Inflammatory macrophage treated with lipopolysaccharide for 1 hour (primary cell): ENCODE results near the gene SLC26A2.
A peak's percentile ranks its signal among the peaks of the same experiment; 100 is the strongest.

ENCODE experiments used
- DNase-seq, 2 donors: peaks; one replicate each; pipeline ENCODE4 v3.0.0-alpha.2; 2020 to 2022

The SLC26A2 gene

DNA sequence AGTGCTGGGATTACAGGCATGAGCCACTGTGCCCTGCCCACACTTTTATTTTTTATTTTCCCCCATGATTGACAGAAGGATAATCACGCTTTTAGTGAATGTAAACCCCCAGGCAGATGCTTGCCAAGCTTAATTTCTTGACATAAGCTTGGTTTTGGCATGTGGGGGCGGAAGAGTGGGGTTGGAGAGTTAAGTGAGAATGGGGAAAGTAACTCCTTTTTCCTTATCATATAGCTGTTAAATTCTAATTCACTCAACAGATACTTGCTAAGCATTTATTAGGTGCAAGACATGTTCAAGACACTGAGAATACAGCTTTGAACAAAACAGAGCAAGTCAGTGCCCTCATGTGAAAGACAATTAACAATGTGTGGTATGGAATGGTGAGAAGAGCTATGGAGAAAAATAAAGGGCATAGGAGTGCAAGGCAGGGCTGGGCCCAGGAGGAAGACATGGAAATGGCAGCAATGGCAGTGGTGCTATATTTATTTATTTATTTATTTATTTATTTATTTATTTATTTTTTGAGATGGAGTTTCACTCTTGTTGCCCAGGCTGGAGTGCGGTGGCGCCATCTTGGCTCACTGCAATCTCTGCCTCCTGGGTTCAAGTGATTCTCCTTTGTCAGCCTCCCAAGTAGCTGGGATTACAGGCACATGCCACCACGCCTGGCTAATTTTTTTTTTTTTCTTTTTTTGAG, 2.2 kb downstream of the SLC26A2 start:
- no peak for DNase-seq

DNA sequence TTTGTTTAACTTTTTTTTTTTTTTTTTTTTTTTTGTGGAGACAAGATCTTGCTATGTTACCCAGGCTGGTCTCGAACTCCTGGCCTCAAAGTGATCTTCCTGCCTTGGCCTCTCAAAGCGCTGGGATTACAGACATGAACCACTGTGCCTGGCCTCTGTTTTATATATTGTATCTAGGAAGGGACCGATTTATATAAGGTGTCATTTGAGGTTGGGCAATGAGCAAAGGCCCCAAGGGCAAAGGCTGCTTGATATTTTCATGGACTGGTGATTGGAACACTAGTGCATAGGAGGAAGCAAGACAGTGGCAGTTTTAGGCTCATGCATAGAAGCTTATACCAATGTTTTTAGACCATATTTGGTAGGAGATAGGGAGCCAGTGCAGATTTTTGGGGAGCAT, 3.2 kb downstream of the SLC26A2 start:
- no peak for DNase-seq

DNA sequence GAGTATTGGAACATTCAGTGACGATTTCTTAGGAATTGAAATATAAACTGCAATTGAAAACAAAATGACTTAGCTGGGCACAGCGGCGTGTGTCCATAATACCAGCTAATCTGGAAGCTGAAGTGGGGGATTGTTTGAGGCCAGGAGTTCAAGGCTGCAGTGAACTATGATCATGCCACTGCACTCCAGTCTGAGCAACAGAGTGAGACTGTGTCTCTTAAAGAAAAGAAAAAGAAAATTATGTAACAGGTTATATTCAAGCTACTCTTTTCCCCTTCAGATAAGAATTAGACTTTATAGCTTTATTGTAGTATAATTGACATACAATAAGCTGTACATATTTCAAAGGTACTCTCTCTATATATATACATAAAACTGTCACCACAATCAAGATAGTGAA, 6.4 kb downstream of the SLC26A2 start:
- DNase-seq = no peak

DNA sequence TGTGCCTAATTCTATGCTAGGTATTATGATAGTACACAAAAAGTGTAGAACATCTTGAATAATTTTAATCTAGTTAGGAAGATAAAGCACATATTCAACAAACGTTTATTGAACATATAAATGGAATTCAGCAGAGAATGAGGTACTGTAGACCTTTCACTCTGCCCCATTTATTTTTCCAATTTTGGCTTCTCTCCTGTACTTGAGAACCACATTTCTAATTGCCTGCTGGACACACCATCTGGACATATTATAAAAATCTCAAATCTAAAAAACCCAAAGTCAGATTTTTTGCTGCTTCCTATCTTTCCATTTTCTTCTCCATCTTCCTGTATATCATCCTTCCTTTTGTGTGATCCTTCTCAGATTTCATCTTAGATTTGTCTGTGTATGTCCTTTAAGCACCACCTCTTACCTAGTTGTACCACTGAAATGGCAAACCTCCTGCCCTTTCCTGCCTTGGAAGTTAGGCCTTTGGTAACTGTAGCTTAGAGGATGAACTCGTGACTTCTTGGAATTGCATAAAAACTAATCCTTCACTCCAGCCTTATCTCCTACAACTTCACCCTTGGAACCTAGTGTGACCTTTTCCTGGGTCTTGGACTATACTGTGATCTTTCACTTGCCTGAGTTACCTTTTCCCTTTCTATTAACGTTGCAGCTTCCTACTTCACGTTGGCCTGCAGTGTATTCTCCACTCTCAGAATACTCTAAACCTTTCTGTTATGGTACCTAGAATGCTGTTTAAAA, 8.8 kb downstream of the SLC26A2 start:
- DNase-seq = no peak

DNA sequence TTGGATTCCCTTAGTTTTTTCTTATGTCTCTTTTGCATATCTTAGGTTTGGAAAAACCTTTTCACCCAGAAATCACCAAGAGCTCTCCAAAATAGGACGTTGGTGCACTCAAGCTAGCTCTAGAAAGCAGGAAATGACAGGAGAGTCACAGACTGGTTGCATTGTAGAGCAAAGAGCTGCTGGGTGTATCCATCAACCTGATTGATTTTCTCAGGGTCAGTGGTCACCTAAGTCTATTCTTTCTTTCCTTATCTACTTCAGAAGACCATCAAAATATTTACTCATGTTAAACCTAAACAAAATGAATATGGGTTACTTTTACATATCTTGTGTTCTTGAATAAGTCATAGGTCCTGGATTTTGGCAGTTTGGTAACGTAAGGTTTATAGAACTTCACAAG, 14.9 kb downstream of the SLC26A2 start:
- no peak for DNase-seq

- DNase-seq = no peak
Observed at GRCh38 chr5:149979896-149980295, 19.3 kb downstream of the SLC26A2 start.

DNA sequence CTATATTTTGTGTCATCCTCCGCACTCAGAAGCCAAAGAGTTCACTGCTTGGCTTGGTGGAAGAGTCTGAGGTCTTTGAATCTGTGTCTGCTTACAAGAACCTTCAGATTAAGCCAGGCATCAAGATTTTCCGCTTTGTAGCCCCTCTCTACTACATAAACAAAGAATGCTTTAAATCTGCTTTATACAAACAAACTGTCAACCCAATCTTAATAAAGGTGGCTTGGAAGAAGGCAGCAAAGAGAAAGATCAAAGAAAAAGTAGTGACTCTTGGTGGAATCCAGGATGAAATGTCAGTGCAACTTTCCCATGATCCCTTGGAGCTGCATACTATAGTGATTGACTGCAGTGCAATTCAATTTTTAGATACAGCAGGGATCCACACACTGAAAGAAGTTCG, 20.6 kb downstream of the SLC26A2 start:
- DNase-seq = no peak

DNA sequence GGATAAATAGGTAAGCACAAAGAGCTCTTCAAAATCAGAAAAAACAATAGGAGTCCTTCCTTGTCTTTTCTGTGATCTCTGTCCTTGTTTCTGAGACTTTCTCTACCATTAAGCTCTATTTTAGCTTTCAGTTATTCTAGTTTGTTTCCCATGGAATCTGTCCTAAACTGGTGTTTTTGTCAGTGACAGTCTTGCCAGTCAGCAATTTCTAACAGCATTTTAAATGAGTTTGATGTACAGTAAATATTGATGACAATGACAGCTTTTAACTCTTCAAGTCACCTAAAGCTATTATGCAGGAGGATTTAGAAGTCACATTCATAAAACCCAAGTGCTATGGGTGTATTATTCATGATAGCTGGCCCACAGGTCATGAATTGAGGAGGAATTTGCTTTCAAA, 21.9 kb downstream of the SLC26A2 start:
- DNase-seq = no peak

DNA sequence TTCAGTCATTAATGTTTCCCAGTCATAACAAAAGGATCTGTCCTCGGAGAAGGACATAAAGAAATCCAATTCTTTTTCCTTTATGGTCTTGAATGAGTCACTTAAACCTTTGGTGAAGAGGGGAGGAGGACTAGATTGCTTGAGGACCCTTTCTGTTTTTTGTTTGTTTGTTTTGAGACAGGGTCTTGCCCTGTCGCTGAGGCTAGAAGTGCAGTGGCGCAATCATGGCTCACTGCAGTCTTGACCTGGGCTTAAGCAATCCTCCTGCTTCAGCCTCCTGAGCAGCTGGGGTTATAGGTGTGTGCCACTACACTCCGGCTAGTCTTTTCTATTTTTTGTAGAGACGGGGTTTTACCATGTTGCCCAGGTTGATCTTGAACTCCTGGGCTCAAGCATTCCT, 27.6 kb downstream of the SLC26A2 start:
- DNase-seq = no peak

- DNase-seq = peak; percentile 44 to 80
Observed at GRCh38 chr5:149990518-149991376, 30.2 kb downstream of the SLC26A2 start.

DNA sequence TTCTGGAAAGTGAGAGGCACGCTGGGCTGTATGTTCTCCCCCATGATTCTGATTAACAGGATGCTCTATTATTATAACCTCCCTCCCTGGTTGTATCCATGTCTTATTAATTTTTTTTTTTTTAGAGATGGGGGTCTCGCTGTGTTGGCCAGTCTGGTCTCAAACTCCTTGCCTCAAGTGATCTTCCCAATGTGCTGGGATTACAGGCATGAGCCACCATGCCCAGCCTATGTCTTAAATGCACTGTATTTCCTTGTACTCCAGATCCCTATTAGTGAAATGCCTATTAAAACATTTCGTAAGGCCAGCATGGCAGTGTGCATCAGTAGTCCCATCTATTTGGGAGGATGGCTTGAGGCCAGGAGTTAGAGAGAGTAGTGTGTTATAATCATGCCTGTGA, 32.9 kb downstream of the SLC26A2 start:
- DNase-seq = no peak

DNA sequence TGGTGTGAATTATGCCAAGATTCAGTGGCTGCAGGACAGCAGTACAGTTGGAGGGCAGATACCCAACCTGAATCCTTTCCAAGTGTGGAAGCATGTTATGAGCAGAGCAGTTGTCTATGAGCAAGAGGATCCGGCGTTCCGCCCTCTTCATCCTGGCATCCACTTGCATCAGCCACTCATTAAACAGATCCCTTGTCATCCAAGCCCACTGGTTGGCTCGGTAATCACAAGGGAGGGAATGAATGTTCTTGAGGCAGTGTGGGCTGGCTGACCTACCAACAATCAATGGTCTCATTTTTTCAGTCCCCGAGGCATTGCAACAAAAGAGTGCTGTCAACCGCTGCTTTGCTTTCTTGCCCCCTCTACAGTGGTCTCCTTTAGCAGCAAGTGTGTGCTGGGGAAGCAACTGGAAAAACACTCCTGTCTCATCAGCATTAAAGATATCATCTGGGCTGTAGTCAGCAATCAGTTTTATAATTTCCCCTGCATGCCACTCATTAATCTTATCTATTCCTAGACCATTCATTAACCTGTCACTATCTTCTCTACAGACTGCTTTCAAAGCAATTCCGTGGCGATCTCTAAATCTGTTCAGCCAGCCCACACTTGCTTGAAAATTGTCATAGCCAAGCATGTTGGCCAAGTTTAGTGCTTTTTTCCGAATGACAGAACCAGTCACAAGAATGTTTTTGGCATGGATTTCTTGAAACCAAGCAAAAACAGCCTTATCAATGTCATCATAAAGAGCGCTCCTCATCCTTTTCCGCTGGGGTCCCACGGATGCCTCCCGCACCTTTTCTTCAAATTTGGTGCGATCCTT, 35.0 kb downstream of the SLC26A2 start:
- DNase-seq = no peak

DNA sequence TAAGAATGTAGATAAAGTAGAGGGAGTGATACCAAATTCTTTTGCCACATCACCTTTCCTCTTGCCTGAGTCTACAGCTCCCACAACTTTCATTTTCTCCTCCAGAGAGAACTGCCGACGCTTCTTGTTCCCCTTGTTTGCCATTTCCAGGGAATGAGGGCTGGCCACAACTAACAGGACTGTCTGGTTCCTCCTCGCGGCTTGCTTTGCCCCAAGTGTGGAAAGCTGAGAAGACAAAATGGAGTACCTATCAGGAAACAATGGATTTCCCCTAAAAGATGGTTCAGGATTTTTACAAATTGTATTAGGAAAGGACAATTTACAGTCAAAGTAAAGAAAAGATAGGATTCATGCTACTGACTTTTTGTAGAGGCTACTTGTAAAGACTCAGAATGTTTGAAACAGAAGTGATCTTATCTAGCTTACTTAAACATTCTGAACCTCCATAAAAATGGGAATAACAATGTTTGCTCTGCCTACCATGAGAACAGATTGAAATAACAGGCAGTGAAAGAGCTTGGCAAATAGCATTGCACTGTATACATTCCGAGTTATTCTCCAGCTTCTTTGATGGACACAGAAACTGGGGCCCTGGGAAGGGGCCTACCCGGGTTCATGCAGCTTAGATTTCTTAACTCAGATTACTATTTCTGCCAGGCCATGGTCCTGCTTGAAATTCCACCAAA, 35.8 kb downstream of the SLC26A2 start:
- DNase-seq = no peak

DNA sequence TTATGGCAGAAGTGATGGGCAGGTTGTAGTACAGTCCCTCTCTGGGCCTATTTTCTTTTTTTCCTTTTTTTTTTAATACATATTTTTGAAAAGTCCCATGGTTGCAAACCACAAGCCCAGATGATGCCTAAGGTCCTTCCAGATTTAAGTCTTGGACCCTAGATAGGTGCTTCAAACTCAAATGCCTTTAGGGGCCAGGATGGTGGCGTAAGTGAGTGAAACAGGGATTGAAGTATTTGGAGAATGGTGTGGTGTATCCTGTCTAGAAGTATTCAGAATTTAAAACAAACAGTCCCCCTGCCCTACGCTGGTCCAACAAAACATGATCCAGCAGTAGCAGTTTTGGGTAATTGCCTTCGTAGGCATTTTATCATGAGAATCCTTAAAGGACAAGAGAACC, 37.7 kb downstream of the SLC26A2 start:
- DNase-seq = no peak

DNA sequence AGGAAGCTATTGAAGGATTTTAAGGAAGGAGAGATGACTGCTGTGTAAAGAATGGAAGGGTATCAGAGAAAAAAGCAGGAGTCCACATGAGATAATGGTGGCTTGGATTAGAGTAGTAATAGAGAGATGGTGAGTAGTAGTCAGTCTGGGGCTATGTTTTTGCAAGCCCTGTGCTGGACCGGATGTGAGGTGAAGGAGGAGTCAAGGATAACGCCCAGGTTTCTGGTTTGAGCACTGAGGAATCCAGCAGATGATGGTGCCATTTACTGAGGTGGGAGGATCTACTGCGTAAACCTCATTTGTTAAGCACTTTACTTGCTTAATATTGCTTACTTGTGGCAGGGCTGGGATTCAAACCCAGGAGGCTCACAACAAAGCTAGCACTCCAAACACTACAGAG, 38.8 kb downstream of the SLC26A2 start:
- no peak for DNase-seq

- DNase-seq = peak in 1 of 2 donors; percentile 51
Observed at GRCh38 chr5:149999866-150000255, 39.3 kb downstream of the SLC26A2 start.

- peak; percentile 81 to 88 for DNase-seq
Observed at GRCh38 chr5:150000256-150000989, 39.9 kb downstream of the SLC26A2 start, which contains the start of the genes HMGXB3 and TIGD6. HMGXB3 (plus strand) TSS chr5:150000739; CDS start chr5:150004853, 4,114 bp downstream. TIGD6 (minus strand) TSS chr5:150000654; CDS start chr5:149996348, 4,306 bp downstream.

DNA sequence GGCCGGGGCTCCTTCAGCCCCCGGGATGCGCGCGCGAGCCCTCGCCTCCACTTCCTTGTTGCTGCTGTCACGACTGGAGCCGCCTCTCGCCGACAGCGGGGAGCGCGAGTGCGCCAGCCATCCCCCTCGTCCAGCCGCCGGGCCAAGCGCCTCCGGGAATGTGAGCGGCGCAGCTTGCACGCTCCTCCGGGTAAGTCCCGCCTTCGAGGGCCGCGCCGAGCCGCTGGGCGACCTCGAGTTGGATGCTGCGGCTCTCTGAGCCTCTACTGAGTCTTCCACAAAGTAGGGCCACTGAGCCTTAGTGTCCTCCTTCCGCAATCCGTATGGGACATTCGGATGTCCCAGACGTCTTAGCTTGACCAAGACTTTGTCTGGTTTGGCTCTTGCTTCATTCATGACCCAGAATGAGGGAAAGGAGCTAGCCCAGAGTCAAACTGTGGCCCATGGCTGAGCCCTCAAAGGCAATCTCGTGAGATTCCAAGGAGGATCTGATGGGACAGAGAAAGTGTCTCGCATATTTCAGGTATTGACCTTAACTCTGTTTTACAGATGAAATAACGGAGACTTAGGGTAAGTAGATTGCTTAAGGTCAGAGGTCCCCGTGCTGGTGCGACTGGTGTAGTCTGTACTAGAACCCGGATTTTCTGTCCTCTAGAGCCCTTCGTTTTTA, 40.6 kb downstream of the SLC26A2 start:
- peak; percentile 39 to 51 for DNase-seq

- DNase-seq = peak; percentile 85 to 86
Observed at GRCh38 chr5:150001660-150002486, 41.3 kb downstream of the SLC26A2 start.

DNA sequence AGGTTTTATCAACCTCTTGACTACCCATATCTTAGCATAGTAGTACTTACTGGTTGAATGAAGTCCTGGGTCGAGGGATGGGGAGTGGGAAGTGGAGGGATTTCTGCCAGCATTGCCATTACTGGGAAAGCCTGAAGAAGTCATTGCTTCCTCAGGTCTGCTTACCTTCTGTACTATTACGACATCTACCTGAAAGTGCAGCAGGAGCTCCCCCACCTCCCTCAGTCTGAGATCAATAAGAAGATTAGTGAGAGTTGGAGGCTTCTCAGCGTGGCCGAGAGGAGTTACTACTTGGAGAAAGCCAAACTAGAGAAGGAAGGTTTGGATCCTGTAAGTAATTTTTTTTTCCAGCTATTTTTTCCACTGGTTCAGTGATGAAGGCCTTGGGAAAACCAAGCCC, 45.8 kb downstream of the SLC26A2 start:
- DNase-seq = no peak
